ENCODE data around the gene NAAA. TPM values are rescaled to one million over a fixed set of nuclear protein-coding genes. Genes with fewer than 3 reads are reported as not detected.

Gene NAAA
- 3.0 to 6.0 TPM (median 4.1 TPM) in 3 replicates for total RNA-seq

GRCh38 chr4:75940692-75941253 is at the start of gene NAAA:
TSS of gene NAAA (minus strand) at chr4:75941013. CDS start at chr4:75940949, 64 bp downstream.
- Mint-ChIP-seq H3K27ac (peak within 1 kb of the TSS; percentile 62), H3K4me3 (peak within 1 kb of the TSS; percentile 91), H3K4me1 (peaks cover 5% of the 10 kb centered on the region), H3K36me3 (peaks cover 5% of the 10 kb centered on the region), H3K27me3 (ENCODE audit: low read depth) (no peaks in the 10 kb centered on the region), H3K9me3 (no peaks in the 10 kb centered on the region)
- TF ChIP-seq, protein P1, sequence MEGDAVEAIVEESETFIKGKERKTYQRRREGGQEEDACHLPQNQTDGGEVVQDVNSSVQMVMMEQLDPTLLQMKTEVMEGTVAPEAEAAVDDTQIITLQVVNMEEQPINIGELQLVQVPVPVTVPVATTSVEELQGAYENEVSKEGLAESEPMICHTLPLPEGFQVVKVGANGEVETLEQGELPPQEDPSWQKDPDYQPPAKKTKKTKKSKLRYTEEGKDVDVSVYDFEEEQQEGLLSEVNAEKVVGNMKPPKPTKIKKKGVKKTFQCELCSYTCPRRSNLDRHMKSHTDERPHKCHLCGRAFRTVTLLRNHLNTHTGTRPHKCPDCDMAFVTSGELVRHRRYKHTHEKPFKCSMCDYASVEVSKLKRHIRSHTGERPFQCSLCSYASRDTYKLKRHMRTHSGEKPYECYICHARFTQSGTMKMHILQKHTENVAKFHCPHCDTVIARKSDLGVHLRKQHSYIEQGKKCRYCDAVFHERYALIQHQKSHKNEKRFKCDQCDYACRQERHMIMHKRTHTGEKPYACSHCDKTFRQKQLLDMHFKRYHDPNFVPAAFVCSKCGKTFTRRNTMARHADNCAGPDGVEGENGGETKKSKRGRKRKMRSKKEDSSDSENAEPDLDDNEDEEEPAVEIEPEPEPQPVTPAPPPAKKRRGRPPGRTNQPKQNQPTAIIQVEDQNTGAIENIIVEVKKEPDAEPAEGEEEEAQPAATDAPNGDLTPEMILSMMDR (IDR thresholded peaks at IDR 0.05; ENCODE audit: unreplicated experiment): no peak
- DNase-seq (ENCODE audit: low spot score in 2 of 2, unreplicated experiment in 2 of 2): peak; percentile 35 to 58

- H3K27ac Mint-ChIP-seq: peak overlapping the region; percentile 85
- no peaks in the 10 kb centered on the region for H3K9me3 Mint-ChIP-seq
- H3K27me3 Mint-ChIP-seq (ENCODE audit: low read depth): peaks cover 18% of the 10 kb centered on the region
- TF ChIP-seq, protein P1 (IDR thresholded peaks at IDR 0.05; ENCODE audit: unreplicated experiment): no peak
- H3K36me3 Mint-ChIP-seq: peaks cover 7% of the 10 kb centered on the region
- DNase-seq (ENCODE audit: low spot score in 2 of 2, unreplicated experiment in 2 of 2): no peak
- H3K4me1 Mint-ChIP-seq: peaks cover 14% of the 10 kb centered on the region
- H3K4me3 Mint-ChIP-seq: peak overlapping the region; percentile 82
Measured at GRCh38 chr4:75989846-75990528, 49.2 kb upstream of the NAAA start.

DNA sequence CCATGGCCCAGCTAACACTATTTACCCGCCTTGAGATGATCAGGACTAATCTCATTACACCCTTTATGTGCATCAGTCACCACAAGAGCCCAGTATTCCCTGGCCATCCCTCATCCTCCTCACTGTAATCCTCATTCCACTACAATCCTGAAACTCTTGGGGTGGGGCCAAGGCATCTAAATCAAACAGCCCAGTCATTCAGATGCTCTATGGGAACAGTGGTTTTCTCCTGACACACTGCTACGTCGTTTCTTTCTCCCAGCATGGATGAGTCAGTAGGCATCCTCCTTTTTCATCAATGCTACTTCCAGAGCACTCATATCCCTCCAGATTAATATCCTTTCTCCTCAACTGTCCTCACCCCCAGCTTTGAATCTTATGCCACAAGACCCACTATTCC is 44.3 kb upstream of the NAAA start:
- H3K4me1 Mint-ChIP-seq: peaks cover 14% of the 10 kb centered on the region
- H3K9me3 Mint-ChIP-seq: no peaks in the 10 kb centered on the region

GRCh38 chr4:75980576-75980975 is 39.8 kb upstream of the NAAA start:
- Mint-ChIP-seq H3K4me3 (no peak overlapping the region), H3K27me3 (ENCODE audit: low read depth) (no peaks in the 10 kb centered on the region), H3K36me3 (peaks cover 29% of the 10 kb centered on the region), H3K27ac (no peak overlapping the region), H3K9me3 (peaks cover 14% of the 10 kb centered on the region), H3K4me1 (no peaks in the 10 kb centered on the region)
- TF ChIP-seq, protein P1 (IDR thresholded peaks at IDR 0.05; ENCODE audit: unreplicated experiment): no peak
- no peak for DNase-seq (ENCODE audit: low spot score in 2 of 2, unreplicated experiment in 2 of 2)

More for the DNA sequence above, 44.3 kb upstream of the NAAA start:
- TF ChIP-seq, protein P1 (IDR thresholded peaks at IDR 0.05; ENCODE audit: unreplicated experiment): no peak
- no peak for DNase-seq (ENCODE audit: low spot score in 2 of 2, unreplicated experiment in 2 of 2)
- no peaks in the 10 kb centered on the region for H3K27me3 Mint-ChIP-seq (ENCODE audit: low read depth)
- no peak overlapping the region for H3K4me3 Mint-ChIP-seq
- peaks cover 15% of the 10 kb centered on the region for H3K36me3 Mint-ChIP-seq
- H3K27ac Mint-ChIP-seq: no peak overlapping the region

GRCh38 chr4:75976177-75976576 is 35.4 kb upstream of the NAAA start:
- no peak overlapping the region for H3K4me3 Mint-ChIP-seq
- DNase-seq (ENCODE audit: low spot score in 2 of 2, unreplicated experiment in 2 of 2): no peak
- H3K9me3 Mint-ChIP-seq: peaks cover 16% of the 10 kb centered on the region
- H3K4me1 Mint-ChIP-seq: no peaks in the 10 kb centered on the region
- TF ChIP-seq, protein P1 (IDR thresholded peaks at IDR 0.05; ENCODE audit: unreplicated experiment): no peak
- no peak overlapping the region for H3K27ac Mint-ChIP-seq
- peaks cover 41% of the 10 kb centered on the region for H3K36me3 Mint-ChIP-seq
- no peaks in the 10 kb centered on the region for H3K27me3 Mint-ChIP-seq (ENCODE audit: low read depth)
